AG20443 (cell line): ENCODE results near the gene PLXNA4.

Experiments used
- DNase-seq: peaks from one replicate; pipeline ENCODE4 v3.0.0; 2012; ENCODE audit warnings: low spot score, mixed read lengths

Gene PLXNA4

DNA sequence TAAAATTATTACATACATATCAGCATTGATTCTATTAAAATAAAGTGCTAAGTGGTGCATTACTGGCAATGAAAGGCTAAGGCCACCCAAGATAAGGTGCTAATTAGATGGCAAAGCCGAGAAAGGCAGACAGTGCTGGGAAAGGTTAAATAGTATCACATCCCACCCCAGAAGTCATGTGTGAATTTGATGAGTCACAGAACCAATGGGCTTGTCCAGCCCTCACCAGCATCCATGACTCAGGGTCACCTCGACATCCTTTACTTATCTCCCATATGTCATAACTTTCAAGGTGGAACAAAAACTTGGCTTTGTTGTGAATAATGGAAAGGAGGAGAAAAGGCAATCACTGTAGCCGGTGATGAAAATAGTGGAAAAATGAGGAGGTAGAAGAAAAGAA is 459.1 kb downstream of the PLXNA4 start:
- DNase-seq = peak; percentile 66

- DNase-seq = no peak
Measured at GRCh38 chr7:132116369-132116768, 459.9 kb downstream of the PLXNA4 start.

GRCh38 chr7:132115758-132116157 is 460.5 kb downstream of the PLXNA4 start:
- no peak for DNase-seq

- no peak for DNase-seq
Measured at GRCh38 chr7:132115028-132115427, 461.2 kb downstream of the PLXNA4 start.

- no peak for DNase-seq
Measured at GRCh38 chr7:132114411-132114810, 461.9 kb downstream of the PLXNA4 start.

GRCh38 chr7:132113536-132114371 is 462.5 kb downstream of the PLXNA4 start:
- DNase-seq = no peak

- DNase-seq = no peak
Measured at GRCh38 chr7:132112657-132113056, 463.6 kb downstream of the PLXNA4 start.

DNA sequence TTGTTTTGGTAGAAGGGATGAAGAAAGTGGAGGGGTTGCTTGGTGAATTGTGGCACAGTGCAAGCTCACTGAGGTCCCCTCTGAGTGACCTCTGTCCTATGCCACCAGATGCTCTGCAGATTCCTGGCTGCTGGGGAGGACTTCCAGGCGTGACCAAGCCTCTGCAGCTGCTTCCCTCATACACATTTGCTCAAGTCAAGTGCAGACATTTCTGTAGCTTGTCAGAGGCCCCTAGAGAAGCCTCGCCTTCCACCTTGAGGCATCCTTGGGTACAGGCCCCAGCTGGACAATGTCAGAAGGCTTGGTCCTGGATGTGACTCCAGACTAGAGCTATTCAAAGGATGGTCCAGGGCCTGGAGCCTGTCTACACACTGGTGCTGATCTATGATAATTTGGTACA is 464.2 kb downstream of the PLXNA4 start:
- DNase-seq = no peak

DNA sequence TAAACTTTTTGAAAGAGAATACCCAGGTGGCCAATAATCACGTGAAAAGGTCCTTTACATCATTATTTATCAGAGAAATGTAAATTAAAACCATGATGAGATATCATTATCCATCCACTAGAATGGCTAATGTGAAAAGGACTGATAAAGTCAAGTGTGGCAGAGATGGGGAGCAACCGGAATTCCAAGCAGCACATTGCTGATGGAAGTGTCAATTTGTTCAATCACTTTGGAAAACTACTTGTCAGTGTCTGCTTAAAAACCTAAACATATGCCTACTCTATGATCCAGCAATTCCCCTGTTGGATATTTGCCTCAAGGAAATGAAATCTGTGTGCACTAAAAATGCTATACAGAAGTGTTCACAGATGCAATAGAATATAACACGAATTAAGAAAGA is 465.6 kb downstream of the PLXNA4 start:
- no peak for DNase-seq

DNA sequence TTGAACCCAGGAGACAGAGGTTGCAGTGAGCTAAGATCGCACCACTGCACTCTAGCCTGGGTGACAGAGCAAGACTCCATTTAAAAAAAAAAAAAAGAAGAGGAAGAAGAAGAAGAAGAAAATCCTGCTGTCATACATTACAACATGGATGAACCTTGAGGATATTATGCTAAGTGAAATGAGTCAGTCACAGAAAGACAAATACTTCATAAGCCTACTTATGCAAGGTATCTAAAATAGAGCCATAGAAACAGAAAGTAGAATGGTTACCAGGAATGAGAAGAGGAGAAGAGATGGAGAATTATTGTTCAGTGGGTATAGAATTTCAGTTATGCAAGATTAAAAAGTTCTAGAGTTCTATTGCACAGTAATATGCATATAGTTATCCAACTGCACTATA is 466.5 kb downstream of the PLXNA4 start:
- DNase-seq = no peak

DNA sequence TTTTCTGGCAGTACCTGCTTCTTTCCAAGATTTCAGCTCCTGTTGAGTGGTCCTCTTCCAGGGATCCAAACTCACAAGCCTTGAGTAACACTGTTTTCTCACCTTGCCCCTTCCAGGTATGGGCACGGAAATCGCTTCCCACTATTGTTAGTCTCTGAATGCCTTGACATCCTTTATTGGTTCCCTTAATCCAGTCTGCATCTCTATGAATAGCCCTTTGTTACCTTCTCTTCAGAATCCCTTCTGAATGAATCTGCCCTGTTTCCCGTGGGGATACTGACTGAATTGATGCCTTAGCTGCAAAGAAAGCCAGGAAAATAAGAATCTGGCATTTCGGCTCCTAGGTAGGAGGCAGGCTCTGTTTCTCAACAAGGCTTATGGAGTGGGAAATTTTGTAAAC is 467.7 kb downstream of the PLXNA4 start:
- DNase-seq = no peak

- no peak for DNase-seq
Measured at GRCh38 chr7:132106491-132106890, 469.8 kb downstream of the PLXNA4 start.

GRCh38 chr7:132105096-132105495 is 471.2 kb downstream of the PLXNA4 start:
- no peak for DNase-seq

DNA sequence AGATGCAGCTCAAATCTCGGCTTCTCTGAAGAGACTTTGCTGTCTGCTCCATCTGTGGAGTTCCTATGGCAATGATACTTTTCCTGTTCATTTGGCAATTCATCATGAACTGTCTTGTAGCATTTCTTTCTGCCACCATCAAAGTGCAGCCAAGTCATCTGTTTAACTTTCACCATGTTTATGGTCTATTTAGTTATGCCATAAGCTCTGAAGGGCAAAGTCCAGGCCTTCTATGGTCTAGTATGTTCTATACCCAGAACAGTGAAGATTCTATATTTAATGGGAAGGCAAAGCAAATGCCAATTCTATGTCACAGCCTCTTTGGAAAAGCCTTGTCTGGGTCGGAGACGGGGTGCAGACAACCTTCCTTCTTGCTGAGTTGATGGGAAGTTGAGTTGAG is 472.6 kb downstream of the PLXNA4 start:
- DNase-seq = no peak

GRCh38 chr7:132102942-132103341 is 473.3 kb downstream of the PLXNA4 start:
- no peak for DNase-seq

- DNase-seq = no peak
Measured at GRCh38 chr7:132102391-132102790, 473.9 kb downstream of the PLXNA4 start.

- DNase-seq = no peak
Measured at GRCh38 chr7:132100981-132101380, 475.3 kb downstream of the PLXNA4 start.

DNA sequence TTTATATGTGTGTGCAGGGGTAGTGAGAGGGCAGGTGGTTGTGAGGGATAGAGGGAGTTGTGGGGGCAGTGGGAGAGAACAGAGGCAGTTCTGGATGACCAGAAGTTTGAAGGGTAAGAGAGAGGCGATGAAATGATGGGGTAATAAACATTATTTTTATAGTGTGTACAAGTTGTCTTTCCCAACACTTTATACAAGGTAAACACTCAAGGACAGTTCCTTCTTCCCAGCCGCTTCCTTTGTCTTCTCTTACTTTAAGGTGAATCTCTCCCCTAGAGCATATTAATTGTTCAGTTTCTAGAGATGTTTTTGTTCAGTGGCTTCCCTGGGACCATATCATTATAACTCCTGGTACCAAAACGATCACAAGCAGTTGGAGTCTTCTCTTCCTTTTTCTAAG is 475.8 kb downstream of the PLXNA4 start:
- no peak for DNase-seq

GRCh38 chr7:132099163-132099562 is 477.1 kb downstream of the PLXNA4 start:
- DNase-seq = no peak

DNA sequence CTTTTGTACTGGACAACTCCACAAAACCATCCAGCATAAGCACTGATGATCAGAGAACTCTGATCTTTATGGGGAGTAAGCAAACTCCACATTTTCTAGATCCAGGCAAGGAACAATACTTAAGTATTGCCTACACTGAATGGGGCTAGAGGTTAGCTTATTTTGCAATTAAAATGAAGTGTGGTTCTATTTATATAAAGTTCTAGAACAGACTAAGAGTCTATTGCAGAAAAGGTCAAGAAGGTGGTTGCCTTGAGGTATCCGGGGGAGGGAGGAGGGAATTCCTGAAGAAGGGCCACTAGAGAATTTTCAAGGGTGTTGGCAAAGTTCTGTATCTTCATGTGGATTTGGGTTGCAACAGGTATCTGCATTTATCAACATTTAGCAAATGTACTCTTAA is 477.9 kb downstream of the PLXNA4 start:
- no peak for DNase-seq

- DNase-seq = no peak
Measured at GRCh38 chr7:132097550-132098134, 478.6 kb downstream of the PLXNA4 start.

- DNase-seq = no peak
Measured at GRCh38 chr7:132095111-132095765, 481.0 kb downstream of the PLXNA4 start.

- DNase-seq = no peak
Measured at GRCh38 chr7:132092106-132092505, 484.2 kb downstream of the PLXNA4 start.
